Stimulated activated CD4-positive, alpha-beta T cell treated with anti-CD3 and anti-CD28 coated beads, Interleukin-2, amount 100 ng/mL, for 4 hours (primary cell): Measurements from ENCODE around the gene GEMIN8.

Source experiments
- DNase-seq: peaks from one replicate; pipeline ENCODE4 v3.0.0-alpha.2; 2020; ENCODE audit warnings: low read depth

The GEMIN8 gene, protein sequence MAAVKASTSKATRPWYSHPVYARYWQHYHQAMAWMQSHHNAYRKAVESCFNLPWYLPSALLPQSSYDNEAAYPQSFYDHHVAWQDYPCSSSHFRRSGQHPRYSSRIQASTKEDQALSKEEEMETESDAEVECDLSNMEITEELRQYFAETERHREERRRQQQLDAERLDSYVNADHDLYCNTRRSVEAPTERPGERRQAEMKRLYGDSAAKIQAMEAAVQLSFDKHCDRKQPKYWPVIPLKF

DNA sequence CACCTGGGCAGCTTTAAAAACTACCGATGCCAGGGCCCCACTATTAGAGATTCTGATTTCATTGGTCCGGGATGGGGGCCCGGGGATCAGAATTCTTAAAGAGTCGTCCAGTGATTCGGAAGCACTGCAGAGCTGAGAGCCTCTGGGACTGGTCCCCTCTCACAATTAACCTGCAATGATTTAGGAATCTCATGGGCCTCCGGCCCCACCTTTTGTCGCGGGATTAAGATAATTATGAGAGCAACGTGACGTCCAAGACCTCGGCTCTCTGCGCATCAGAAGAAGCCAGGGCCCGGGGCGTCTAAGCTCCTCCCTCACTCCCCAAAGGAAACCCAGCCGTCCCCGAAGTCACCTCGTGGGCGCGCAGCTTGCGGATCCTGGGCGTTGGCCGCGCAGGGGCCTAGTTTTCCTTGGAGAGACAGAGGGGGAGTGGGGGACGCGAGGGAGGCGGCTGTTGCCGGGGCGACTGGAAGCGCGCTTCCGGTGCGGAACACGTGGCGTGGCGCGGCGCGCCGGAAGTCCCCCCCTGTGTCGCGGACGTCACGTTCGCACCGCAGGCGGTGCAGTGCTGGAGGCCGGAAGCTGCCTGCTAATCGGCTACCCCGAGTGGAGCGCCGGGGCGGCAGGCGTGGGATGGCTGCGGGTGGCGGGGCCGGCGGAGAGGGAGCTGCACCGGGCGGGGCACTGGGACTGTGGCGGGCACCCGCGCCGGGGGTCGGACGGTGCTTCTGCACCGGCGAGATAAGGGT lies at the start of gene GEMIN8:
Gene GEMIN8, minus strand, starts transcription at position 468 of the 749 bp plus-strand sequence. CDS start 8,414 bp downstream, outside the sequence.
- DNase-seq = peak; percentile 78

DNA sequence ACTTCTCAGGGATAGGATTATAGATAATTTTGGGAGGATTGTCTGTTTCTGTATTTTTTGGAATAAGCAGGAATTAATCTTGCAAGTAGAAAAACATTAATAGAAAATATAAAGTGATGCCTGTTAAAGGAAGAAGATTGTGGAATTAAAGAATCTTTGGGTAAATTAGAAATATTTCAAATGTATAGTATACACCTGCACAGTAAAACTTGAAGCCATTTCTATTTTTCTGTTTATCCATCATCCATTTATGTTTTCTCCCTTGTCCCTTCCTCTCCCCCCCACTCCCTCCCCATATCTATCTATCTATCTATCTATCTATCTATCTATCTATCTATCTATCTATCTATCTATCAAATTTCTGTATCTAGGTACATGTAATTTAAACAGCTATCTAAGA lies 46.9 kb upstream of the GEMIN8 start:
- no peak for DNase-seq

GRCh38 chrX:14073556-14073955 lies 43.9 kb upstream of the GEMIN8 start:
- no peak for DNase-seq

DNA sequence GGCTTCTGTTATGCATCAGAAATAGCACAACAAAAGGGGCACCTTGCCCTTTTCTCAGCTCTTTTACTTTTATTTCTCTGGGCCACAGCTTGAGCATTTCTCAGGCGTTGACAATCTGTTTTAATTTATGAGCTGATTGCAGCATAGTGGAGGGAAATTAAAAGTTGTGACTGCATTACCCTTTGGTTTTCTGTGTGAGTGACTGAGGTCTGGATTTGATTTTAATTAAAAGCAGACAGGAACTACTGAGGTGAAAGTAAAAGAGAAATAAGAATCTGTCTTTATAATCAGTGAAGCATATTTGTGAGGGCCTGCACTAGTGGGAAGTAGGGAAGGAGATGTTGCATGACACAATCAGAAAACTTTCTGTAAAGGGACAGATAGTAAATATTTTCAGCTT lies 43.4 kb upstream of the GEMIN8 start:
- no peak for DNase-seq

DNA sequence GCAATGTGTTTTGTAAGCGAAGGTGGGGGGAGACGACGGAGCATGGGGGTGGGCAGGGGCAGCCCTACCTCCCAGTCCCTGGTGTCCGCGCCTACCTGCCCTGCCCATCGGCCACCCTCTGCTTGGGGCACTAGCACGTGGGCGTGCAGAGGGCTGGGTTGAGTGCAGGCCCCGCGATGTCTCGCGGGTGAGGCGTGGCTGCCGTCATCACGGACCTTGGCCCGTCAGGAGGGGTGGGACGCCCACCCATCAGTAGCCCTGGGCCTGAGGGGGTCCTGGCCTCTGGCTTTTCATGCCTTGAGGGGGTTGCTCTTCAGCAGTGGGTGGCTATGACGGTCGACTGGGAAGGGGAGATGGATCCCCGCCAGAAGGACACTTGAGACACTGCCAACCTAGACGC lies 36.1 kb upstream of the GEMIN8 start:
- DNase-seq = no peak

GRCh38 chrX:14064626-14065432 lies 35.1 kb upstream of the GEMIN8 start:
- DNase-seq = no peak

GRCh38 chrX:14062524-14062923 lies 32.8 kb upstream of the GEMIN8 start:
- no peak for DNase-seq

GRCh38 chrX:14056206-14056605 lies 26.5 kb upstream of the GEMIN8 start:
- DNase-seq = no peak

DNA sequence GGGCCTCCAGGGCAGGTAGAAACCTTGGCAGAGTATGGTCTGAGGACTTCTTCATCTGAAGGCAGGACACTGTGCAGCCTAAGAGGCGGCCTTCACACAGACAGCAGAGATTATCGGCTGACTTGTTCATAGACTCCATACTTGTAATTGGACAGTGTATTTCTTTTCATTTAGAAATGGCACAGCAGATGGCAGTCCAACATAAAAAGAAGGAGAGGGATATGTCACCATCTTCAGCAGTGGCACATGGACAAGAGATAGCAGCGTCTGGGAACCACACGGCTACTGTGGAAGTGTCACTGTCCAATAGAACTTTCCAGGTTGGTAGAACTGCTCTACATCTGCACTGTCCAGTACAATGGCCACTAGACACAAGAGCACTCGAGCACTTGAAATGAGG lies 21.7 kb upstream of the GEMIN8 start:
- DNase-seq = no peak

GRCh38 chrX:14050709-14051108 lies 21.0 kb upstream of the GEMIN8 start:
- no peak for DNase-seq

- no peak for DNase-seq
Observed at GRCh38 chrX:14043209-14043608, 13.5 kb upstream of the GEMIN8 start.

GRCh38 chrX:14039344-14039743 lies 9.7 kb upstream of the GEMIN8 start:
- DNase-seq = peak; percentile 37

- DNase-seq = no peak
Observed at GRCh38 chrX:14038375-14039085, 8.8 kb upstream of the GEMIN8 start.

GRCh38 chrX:14032406-14032805 lies 2.7 kb upstream of the GEMIN8 start:
- peak; percentile 32 for DNase-seq

GRCh38 chrX:14030174-14030530 lies 460 bp upstream of the GEMIN8 start:
- DNase-seq = no peak

- DNase-seq = no peak
Observed at GRCh38 chrX:14029039-14029424, 660 bp downstream of the GEMIN8 start.

- no peak for DNase-seq
Observed at GRCh38 chrX:14028473-14028872, 1.2 kb downstream of the GEMIN8 start.

DNA sequence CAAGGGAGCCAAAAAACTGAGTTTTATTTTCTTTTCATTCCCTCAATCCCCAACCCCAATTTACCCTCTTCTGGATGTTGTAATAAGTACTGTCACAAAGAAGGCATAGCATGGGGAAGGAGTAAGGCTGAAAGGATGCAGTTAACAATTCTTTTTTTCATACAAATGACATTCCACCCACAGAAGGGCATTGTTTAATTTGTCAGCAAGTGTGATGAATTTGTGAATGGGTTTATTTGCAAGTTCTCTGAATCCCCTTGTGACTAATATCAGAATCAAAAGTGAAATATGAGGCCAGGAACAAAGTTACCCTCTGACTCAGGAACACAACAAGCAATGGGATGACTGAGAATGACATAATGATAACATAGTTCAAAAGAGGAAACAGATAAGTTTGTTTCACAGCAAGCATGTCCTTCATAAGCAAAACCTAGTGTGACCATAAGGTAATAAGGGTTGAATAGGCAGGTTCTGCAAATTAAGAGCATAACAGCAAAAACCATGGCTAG lies 2.1 kb downstream of the GEMIN8 start:
- no peak for DNase-seq

DNA sequence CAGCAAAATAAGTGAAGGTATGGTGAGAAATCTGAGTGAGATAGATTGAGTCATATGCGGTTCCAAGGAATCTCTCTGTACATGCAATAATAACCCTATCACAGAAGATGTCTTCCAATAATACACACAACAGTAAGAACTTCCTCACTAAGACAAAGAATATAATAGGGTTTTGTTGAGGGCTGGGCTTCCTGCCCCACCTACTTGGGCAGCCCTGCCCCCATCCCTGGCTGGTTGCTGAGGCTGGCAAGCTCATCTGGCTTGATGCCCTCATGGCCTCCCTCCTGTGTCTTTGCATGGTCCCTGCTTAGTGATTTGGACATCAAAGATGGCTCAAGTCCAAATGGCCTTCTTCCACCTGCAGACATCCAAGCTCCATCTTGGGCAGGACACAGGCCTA lies 2.7 kb downstream of the GEMIN8 start:
- DNase-seq = peak; percentile 1

DNA sequence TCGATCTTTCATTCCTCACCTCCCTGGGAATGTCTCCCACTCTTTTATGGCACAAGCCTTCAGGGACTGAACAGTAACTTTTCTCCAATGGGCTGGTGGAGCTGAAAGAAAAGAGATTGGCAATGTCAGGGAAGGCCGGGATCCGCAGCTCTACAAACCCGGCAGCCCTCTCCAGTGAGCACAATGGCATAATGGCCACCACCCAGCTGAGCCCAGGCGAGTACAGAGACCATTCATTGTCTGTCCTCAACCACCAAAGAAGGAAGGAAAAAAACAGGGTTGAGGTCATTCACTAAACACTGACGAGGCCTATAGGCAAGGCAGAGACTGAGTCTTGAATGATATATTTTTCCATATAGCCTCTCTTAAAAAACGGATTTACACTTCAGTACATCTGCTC lies 3.6 kb downstream of the GEMIN8 start:
- DNase-seq = no peak

DNA sequence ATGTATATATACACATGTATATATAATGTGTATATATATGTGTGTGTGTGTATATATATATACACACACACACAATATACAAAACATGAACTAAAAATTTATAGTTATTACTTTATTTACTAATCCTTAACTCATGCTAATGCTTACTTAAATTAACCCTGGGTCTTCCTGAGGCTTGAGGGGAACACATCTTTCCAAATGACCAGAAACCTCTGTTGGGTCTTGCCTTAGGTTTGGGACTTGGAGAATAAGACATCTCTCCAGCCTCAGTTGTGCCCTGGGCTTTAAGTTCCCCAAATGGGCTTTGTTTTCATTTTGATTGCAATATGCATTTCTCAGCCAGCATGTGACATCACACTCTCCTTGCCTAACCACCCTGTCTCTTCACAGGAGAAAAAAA lies 7.7 kb downstream of the GEMIN8 start:
- no peak for DNase-seq

DNA sequence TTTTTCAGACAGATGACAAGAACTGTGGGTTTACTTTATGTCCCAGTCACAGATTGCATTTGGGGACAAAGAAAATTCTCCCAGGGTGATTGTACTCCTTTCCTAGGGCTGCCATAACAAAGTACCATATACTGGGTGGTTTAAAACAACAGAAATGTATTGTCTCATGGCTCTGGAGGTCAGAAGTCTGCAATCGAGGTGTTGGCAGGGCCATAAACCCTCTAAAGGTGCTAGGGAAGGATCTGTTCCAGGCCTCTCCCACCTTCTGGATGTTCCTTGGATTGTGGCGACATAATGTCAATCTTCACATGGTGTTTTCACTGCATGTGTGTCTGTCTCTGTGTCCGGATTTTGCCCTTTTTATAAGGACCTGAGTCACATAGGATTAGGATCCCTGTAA lies 12.3 kb downstream of the GEMIN8 start:
- no peak for DNase-seq
